Measurements from ENCODE around the gene AGER. TPM values are rescaled to one million over a fixed set of nuclear protein-coding genes. Genes with fewer than 3 reads are reported as not detected.

AGER gene
- total RNA-seq, 4 donors from 2014 or later, result 0.59 to 1.7 (median 1.4) TPM

GRCh38 chr6:32208996-32209395 is 24.9 kb upstream of the AGER start:
- intact Hi-C loops (cut with DNase I), result no loop called here
- H3K36me3 ChIP-seq, result peaks cover 0 to 2% (median 0%) of the 10 kb centered on the region in 3 donors
- no peaks in the 10 kb centered on the region for H3K4me1 ChIP-seq
- TF ChIP-seq POLR2A (IDR thresholded peaks at IDR 0.05), result no peak
- no peak for TF ChIP-seq CTCF (IDR thresholded peaks at IDR 0.05)
- H3K27ac ChIP-seq, result no peak overlapping the region
- no peaks in the 10 kb centered on the region for H3K27me3 ChIP-seq
- H3K4me3 ChIP-seq, result no peak overlapping the region
- DNase-seq, result no peak
- WGBS, 2 donors, result 91 to 96% methylated on average over 1 of the region's 1 CpG
- H3K9me3 ChIP-seq, result no peaks in the 10 kb centered on the region

GRCh38 chr6:32204268-32204715 is 20.2 kb upstream of the AGER start:
- Histone ChIP-seq H3K4me3 (no peak overlapping the region), H3K27me3 (peaks cover 0 to 4% (median 0%) of the 10 kb centered on the region in 4 donors), H3K9me3 (no peaks in the 10 kb centered on the region), H3K36me3 (peaks cover 0 to 6% (median 0%) of the 10 kb centered on the region in 3 donors), H3K4me1 (no peaks in the 10 kb centered on the region), H3K27ac (no peak overlapping the region)
- TF ChIP-seq CTCF (IDR thresholded peaks at IDR 0.05), result no peak
- no peak for TF ChIP-seq POLR2A (IDR thresholded peaks at IDR 0.05)
- DNase-seq, result no peak
- intact Hi-C loops (cut with DNase I), result no loop called here
- WGBS, 2 donors, result 93% methylated on average over 1 to 3 of the region's 3 CpGs

- TF ChIP-seq POLR2A (IDR thresholded peaks at IDR 0.05) (no peak), CTCF (IDR thresholded peaks at IDR 0.05) (no peak)
- no peak for DNase-seq
- 85 to 86% methylated on average over 2 to 5 of the region's 9 CpGs for WGBS, 2 donors
- intact Hi-C loops (cut with DNase I), result no loop called here
- Histone ChIP-seq H3K4me3 (no peak overlapping the region), H3K9me3 (no peaks in the 10 kb centered on the region), H3K36me3 (peaks cover 0 to 6% (median 0%) of the 10 kb centered on the region in 3 donors), H3K27me3 (peaks cover 0 to 4% (median 0%) of the 10 kb centered on the region in 4 donors), H3K27ac (no peak overlapping the region), H3K4me1 (no peaks in the 10 kb centered on the region)
Observed at GRCh38 chr6:32203426-32204267, 19.6 kb upstream of the AGER start.

GRCh38 chr6:32202186-32202585 is 18.1 kb upstream of the AGER start:
- no peak for DNase-seq
- 60 to 100% methylated on average over 1 of the region's 9 CpGs for WGBS, 2 donors
- peaks cover 0 to 6% (median 0%) of the 10 kb centered on the region in 3 donors for H3K36me3 ChIP-seq
- H3K27ac ChIP-seq, result no peak overlapping the region
- TF ChIP-seq CTCF (IDR thresholded peaks at IDR 0.05) (no peak), POLR2A (IDR thresholded peaks at IDR 0.05) (no peak)
- H3K9me3 ChIP-seq, result no peaks in the 10 kb centered on the region
- no peak overlapping the region for H3K4me3 ChIP-seq
- H3K27me3 ChIP-seq, result peaks cover 0 to 4% (median 0%) of the 10 kb centered on the region in 4 donors
- intact Hi-C loops (cut with DNase I), result no loop called here
- H3K4me1 ChIP-seq, result peaks cover 0 to 6% (median under 1%) of the 10 kb centered on the region in 3 donors

- peaks cover 0 to 4% (median 0%) of the 10 kb centered on the region in 4 donors for H3K27me3 ChIP-seq
- TF ChIP-seq CTCF (IDR thresholded peaks at IDR 0.05), result no peak
- no peak for TF ChIP-seq POLR2A (IDR thresholded peaks at IDR 0.05)
- intact Hi-C loops (cut with DNase I), result no loop called here
- DNase-seq, result no peak
- 93 to 100% methylated on average over 2 to 10 of the region's 13 CpGs for WGBS, 2 donors
- peaks cover 0 to 6% (median 0%) of the 10 kb centered on the region in 3 donors for H3K36me3 ChIP-seq
- no peaks in the 10 kb centered on the region for H3K9me3 ChIP-seq
- H3K27ac ChIP-seq, result no peak overlapping the region
- H3K4me1 ChIP-seq, result peaks cover 0 to 18% (median 6%) of the 10 kb centered on the region in 3 donors
- H3K4me3 ChIP-seq, result no peak overlapping the region
Observed at GRCh38 chr6:32200711-32201475, 16.8 kb upstream of the AGER start.
